ENCODE data around the gene VWDE.
"Not testable (repeated sequence)": the region's sequence is repeated elsewhere in the genome, so short reads cannot be mapped to it uniquely, and the experiment has no call there.

GRCh38 chr7:12453136-12453535 is 49.5 kb upstream of the VWDE start:
- not testable (repeated sequence) for TF ChIP-seq AKAP8 (CRISPR knock-in tag; IDR thresholded peaks at IDR 0.05); KDM5A (IDR thresholded peaks at IDR 0.05; ENCODE audit: borderline replicate concordance, low read length); CTCF (CRISPR knock-in tag; IDR thresholded peaks at IDR 0.05); ZNF782 (CRISPR knock-in tag; IDR thresholded peaks at IDR 0.05; ENCODE audit: borderline replicate concordance); PRPF4 (IDR thresholded peaks at IDR 0.05; ENCODE audit: low read depth, low read length, poor library complexity, severe bottlenecking); SRSF9 (IDR thresholded peaks at IDR 0.05; ENCODE audit: borderline replicate concordance, insufficient read depth, low read depth, low read length, poor library complexity, severe bottlenecking); EZH2 (conservative IDR thresholded peaks at IDR 0.05; ENCODE audit: low read depth, low read length); ZNF274 (CRISPR knock-in tag; IDR thresholded peaks at IDR 0.05); HIC2 (CRISPR knock-in tag; IDR thresholded peaks at IDR 0.05; ENCODE audit: low read depth); USF2 (IDR thresholded peaks at IDR 0.05; ENCODE audit: low read depth, low read length); USF2 (CRISPR knock-in tag; IDR thresholded peaks at IDR 0.05; ENCODE audit: borderline replicate concordance); MLX (CRISPR knock-in tag; IDR thresholded peaks at IDR 0.05)

All from HepG2 (cell line).